GM18526 (cell line): ENCODE data around the gene ZFYVE28.

Experiments
- POLR2A ChIP-seq: IDR thresholded peaks from 3 replicates; pipeline ENCODE4 v1.6.1; 2011; ENCODE audit not compliant: insufficient read length; ENCODE audit errors: extremely low read depth

The ZFYVE28 gene

DNA sequence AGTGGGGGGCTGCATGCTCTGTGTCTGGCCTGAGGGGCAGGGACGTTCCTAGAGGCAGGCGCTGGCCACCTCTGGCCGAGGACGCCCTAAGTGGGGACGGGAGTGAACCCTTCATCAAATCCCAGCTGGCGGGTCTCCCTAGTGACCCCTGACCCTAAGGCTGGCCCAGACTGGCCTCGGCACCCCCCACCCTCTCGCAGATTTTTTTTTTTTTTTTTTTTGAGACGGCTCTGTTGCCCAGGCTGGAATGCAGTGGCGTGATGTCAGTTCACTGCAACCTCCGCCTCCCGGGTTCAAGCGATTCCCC is 155.5 kb downstream of the ZFYVE28 start:
- TF ChIP-seq POLR2A: no peak

DNA sequence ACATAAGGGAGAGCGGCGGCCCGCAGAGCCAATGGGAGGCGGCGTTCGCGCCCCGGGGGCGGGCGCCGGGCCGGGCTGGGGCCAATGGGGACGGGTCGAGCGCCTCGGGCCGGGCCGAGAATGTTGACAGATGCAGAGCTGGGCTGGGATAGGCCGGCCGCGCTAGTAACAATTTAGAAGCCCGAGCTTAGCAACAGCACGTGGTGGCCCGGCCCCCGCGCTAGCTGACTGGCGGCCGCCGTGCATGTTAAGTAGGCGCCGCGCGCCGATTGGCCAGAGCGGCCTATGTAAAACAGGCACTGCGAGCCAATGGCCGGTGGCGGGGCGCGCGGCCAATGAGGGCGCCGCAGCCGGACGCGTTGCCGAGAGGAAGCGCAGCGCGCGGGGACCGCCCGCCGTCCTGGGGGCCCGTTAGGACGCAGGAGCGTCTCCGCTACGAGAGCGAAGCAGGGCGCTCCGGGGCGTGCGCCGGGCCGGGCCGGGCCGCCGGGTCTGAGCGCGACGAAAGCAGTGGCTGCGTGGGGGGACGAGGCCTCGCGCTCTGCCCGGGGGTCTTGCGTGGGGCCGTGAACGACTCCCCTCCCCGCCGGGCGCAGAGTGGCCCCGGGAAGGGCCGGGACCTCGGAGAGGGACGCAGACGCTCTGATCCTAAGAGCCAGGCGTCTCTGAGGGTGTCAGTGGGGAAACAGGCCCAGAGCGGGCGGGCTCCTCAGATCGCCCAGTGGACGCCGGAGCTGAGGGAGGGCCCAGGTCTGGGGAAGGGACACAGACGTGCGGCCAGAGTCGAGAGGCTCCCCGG is 156.1 kb downstream of the ZFYVE28 start:
- peak; percentile 90 for TF ChIP-seq POLR2A

DNA sequence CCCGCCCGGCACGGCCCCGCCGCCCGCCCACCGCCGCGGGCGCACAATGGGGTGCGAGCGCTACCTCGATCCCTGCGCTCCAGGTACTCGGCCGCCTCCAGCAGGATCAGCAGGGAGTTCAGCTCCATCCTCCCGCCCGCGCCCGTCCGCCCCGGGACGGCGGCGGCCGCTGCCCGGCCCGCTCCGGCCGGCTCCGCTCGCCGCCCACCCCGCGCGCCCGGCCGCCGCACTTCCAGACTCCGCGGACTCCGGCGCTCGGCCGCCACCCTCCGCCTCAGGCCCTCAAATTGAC is 156.6 kb downstream of the ZFYVE28 start, which contains the start of gene MXD4:
Gene MXD4, minus strand, starts transcription at position 257 of the 292 bp plus-strand sequence. Its CDS starts 129 bp downstream, at position 128.
- no peak for TF ChIP-seq POLR2A

DNA sequence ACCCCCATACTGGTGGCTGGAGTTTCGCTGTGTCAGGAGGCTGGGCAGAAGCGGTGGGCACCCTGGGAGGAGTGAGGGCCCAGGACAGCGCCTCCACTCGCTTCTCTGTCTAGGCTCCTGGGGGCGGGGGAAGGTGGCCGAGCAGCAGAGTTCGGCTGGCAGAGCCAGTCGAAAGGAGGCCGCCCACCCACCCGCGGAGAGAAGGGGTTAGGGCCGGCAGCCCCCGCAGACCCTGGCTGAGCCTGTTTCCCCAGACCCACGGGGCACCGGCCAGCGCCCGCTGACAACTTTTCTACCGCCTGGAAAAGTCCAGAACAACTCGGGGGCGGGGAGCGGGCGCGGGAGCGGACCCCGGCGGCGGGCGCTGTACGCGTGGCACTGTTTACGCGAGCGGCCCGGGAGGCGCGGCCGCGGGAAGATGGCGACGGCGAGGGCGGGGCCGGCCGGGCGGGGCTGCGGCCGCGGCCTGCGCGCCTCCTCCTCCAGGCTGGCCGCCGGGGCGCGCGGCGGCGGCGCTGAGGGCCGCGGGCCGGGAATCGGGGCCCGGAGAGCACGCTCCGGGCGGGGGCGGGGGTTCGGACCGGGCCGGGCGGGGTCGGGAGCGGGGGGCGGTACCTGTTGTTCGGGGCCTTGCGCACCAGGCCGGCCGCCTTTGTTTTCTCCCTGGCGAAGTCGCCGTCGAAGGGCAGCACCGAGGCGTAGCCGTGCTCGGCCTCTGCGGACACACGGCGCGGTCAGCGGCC is 157.2 kb downstream of the ZFYVE28 start:
- peak; percentile 19 for TF ChIP-seq POLR2A

DNA sequence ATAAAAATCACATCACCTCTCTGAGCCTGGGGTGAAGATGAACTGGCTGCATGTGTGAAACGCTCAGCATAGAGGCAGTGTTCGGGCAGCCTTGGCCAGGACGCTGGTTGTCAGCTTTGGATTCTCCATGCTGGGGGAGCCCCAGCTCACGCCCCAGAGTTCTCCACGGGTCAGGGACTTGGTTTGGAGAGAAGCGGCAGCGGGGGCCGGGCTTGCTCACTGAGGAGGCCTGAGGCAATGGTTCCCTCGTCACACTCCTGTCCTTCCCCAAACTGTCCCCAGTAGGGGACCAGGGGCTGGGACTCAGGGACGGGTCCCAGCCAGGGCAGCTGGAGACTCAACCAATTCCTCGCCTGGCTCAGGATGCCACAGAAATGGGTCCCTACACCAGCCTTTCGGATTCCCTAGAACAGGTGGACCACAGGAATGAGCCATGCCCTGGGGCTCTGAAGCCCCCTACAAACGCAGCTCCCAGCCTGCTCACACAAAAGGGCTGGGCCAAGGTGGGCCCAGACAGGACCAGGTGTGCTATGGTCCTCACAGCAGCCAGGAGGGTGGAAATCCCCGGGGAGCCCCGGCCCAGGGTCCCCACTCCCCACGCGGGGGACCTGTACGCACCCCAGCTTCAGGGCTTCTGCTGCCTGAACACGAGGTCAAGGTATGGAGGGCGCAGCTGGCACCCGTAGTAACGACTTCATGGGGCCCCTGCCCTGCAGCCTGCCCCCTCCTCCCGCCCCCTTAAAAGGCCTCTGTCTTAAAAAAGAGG is 157.9 kb downstream of the ZFYVE28 start:
- TF ChIP-seq POLR2A: no peak

DNA sequence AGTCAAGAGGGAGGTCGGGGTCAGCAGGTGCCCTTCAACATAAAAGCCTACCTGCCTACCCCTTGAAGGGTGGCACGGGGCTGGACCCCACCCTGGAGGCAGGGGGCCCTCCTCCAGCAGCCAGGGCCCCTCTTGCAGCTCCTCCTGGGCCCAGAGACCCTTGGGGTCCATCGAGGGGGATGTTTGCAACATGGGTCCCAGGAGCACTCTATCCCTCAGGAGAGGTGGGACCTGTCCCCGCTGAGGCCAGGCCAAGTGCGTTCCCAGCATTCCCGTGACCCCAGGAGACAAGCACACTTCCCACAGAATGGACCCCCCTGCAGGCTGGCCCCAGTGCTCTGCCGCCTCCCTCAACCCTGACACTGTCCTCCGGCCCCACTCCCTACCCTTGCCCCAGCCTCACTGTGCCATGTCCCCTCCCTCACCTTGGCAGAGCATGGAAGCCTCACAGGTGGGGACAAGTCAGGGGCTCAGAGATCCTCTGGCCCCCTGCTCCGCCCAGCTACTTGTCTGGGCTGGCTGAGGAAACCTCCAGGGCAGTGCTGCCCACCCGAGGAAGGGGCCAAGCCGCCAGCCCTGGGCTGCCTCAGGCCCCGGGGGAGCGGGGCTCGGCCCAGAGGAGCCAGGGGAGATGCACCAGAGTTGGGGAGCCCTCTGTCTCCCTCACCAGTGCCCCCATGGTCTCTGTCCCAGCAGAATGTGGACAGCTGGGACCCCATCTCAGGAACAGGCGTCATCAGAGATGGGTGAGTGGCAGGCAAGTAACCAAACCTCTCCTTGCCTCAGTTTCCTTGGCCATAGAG is 158.7 kb downstream of the ZFYVE28 start:
- no peak for TF ChIP-seq POLR2A

DNA sequence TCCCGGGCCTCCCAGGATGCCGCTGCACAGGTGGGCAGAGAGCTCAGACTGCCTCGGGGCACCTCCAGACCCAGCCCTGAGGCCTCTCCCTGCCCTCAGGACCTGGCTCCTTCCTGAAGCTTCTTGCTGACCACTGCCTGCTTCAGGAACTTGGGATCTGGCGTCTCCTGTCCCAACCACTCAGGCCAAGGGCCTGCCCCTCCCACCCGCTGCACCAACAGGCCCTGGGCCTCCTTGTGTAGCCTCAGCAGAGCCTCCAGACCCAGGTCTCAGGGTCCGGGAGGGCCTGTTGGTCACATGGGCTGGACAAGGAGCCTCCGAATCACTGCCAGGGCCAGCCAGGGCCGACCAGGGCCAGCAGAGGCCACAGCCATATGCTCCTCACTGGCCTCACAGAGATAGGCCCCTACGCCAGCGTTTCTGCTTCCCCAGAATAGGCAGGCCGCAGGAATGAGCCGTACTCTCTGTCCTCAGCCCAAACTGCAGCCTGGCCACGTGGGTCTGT is 159.4 kb downstream of the ZFYVE28 start:
- no peak for TF ChIP-seq POLR2A

DNA sequence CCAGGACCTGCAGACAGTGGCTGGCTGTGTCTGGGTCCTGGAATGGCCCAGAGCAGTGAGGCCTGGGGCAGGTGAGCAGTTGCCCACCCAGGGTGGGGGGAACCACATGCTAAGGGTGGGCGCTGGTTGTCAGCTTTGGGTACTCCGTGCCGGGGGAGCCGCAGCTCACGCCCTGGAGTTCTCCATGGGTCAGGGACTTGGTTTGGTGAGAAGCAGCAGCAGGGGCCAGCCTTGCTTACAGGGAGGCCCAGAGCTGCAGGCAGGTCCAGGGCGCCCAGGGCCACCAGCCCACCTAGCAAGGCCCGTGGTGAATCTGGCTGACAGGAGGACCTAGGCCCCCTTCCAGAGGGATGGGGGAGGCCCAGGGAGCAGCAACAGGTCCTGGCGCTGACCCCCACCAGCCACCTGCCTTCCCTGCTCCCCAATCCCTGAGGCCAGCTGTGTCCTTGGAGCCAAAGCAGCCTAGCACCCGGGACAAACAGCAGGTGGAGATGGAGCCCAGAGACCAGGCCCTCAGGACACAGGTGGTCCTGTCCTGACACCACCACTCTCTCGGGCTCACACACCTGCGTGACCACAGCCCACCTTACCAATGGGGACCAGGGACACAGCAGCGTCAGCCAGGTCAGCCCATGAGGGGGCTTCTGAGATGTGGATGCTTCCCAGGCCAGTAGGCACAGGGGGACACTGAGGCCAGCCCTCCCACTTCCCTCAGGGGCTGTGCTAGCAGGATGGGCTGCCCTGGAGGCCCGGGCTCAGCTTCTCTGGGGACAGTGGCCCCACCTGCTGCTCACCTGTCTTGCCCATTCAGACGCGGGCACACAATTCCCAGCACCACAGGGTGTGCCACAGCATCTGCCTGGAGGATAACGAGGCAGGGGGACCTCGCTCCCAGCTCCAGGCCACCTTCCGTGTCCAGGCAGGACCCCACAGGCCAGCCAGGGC is 160.1 kb downstream of the ZFYVE28 start:
- no peak for TF ChIP-seq POLR2A

DNA sequence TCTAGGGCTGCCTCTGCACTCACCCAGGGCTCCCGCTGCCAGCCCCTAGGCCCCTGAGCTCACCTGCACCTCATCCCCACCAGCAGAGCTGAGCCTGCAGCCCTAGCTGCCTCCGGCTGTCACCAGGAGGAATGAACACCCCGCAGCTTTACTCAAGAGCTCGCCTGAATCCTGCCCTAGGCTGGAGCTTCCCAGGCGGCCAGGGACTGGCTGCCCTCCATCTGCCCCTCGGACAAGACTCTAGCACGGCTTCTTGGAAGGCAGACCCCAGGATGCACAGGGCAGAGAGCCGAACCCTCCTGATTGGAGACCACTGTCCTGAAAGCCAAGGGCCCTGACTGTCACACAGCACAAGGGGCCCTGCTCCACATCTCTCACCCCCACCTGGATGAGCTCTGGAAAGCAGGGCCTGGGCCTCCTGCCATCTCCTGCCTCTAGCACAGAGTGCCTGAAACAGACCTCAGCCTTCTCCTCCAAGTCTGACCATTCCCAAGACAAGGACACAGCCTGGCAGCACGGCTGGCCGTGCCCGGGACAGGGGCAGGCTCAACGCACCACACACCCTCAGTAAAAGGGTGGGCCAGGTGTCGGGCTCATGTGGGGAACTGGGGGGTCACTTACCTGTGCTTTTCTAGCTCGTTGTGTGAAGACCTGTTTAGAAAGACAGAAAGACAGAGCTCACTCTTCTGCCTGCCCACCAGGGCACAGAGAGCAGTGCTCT is 160.9 kb downstream of the ZFYVE28 start:
- no peak for TF ChIP-seq POLR2A

DNA sequence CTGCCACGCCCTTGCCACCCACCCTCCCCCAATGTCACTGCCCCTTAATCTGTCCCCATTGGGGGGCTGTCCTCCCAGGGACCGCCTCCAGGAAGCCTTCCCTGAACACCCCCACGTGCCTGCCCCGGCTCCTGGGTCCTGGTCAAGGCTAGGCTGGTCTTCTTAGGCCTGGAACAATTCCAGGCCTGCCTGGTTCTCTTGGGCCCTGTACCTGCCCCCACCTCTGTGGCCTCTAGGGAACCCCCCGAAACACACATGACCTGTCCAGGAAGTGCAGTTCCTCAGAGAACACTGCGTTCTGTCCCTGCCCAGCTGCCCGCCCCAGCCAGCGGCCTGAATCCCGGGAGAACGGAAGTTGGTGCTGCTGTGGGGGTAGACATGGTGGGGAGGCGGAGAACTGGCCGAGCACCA is 161.7 kb downstream of the ZFYVE28 start:
- no peak for TF ChIP-seq POLR2A

DNA sequence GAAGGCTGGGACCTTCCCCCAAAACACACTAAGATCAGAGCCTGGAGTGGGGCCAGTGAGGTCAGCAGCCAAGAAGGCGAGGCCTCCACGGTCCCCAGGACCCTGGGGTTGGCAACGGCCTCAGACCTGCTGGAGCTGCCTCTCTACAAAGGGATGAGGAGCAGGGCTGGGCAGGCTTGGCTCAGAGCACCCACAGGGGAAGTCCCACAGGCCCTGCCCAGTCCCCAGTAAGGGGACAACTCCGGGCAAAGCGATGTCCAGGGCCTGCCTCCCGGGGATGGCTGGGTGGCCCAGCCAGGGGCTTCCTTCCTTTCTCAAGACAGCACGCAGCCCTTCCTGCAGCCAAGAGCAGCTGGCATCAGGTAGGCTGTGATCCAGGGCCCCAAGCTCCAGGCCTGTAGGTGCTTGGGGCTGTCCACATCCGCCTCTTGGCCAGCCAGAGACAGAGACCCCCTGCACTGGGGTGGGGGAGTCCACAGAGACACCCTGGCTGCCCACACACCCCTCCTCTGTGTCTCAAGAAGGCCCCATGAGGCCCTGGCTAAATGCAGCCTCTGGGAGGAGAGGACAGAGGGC is 162.2 kb downstream of the ZFYVE28 start:
- no peak for TF ChIP-seq POLR2A

DNA sequence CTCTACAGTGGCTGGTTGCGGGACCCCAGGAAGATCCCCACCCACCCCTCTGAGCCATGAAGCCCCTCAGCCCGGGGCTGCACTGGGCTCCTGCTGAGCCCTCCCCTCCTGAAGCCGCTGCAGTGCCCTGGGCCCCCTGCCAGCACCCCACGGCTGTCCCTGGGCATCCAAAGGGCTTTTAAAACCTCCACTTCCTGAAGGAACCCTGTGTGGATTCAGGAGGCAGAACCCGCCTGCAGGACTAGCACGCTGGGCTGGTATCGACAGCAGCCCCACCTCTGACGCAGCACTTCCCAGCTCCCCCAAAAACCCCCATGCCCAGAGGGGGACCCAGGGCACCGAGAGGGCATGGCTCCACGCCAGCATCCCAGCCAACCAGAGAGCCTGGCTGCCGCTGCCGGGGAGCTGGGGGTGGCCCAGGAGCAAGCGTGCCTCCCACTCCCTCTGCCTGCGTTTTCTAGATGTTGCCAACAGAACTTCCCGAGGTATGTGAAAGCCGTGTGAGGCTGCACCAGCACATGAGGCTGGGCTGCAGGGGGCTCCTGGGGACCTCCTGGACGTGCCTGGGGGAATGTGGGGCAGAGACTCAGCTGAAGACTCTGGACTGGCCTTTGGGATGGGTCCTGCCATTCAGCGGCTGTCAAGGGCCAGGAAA is 162.8 kb downstream of the ZFYVE28 start:
- no peak for TF ChIP-seq POLR2A

DNA sequence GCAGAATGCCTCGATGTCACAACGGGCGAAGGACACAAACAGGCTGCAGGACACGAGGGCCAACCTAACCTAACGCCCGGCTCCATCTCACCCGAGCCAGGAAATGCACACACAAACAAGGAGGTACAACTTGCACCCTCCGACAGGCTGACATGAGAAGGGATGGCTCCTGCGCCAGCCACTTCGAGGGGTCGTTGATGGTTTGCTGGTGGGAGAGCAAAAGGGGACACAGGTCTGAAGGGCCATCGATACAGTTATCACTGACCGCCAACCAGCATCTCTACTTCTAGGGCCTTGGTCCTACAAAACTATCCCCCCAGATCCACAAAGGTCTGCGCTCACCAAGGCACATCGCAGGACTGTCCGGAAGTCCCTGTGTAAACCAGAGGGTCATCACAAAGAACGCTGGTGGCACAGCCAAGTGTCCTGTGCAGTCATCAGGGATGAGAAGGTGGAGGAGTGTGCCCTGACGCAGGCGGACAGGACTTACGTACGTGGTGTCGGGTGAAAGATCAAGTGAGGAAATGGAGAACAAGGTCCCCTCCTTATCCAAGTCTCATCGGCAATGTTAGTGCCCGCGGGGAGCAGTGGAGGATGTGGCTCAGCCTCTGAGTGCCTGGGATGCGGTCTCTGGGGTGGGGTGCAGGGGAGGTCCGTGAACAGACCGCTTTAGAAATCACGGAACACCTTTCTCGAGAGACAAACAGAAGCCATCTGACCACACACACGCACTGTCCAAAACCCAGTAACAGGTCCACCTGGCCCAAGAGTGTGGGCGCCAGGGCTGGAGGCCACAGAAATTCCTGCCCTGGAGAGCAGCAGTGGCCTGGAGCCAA is 163.6 kb downstream of the ZFYVE28 start:
- TF ChIP-seq POLR2A: no peak
